Tibial artery (tissue), 4 donors: ENCODE data around the gene RTP1.

Experiments
- DNase-seq, 2 donors: peaks; one replicate each; pipeline ENCODE4 v3.0.0-alpha.2; 2019
- H3K27ac ChIP-seq, 2 donors: fragments of 200-600 bp; sonication (generic) in 1 of 2; 1 replicate in 1 of 2; 2 replicates in 1 of 2; pipeline ENCODE4 v1.5.1; 2018 to 2019; ENCODE audit warnings: mild to moderate bottlenecking in 1 of 2
- H3K27me3 ChIP-seq, 2 donors: fragments of 200-600 bp; sonication (generic) in 1 of 2; one replicate each; pipeline versions ENCODE4 v1.5.1 to v1.6.0; 2016 to 2019
- H3K36me3 ChIP-seq, 3 donors: fragments of 200-600 bp; sonication (generic) in 2 of 3; one replicate each; pipeline ENCODE4 v1.5.1; 2016 to 2019; ENCODE audit warnings: mild to moderate bottlenecking in 2 of 3
- H3K4me1 ChIP-seq, 4 donors: fragments of 200-600 bp; sonication (generic) in 2 of 4; 1 replicate in 3 of 4; 2 replicates in 1 of 4; pipeline ENCODE4 v1.5.1; 2016 to 2019
- H3K4me3 ChIP-seq, 2 donors: fragments of 200-600 bp; sonication (generic) in 1 of 2; 1 replicate in 1 of 2; 2 replicates in 1 of 2; pipeline ENCODE4 v1.5.1; 2018 to 2019; ENCODE audit warnings: mild to moderate bottlenecking in 2 of 2
- H3K9me3 ChIP-seq, 3 donors: fragments of 200-600 bp; sonication (generic) in 1 of 3; one replicate each; pipeline ENCODE4 v1.5.1; 2016 to 2019
- intact Hi-C: fragments of 100-400 bp; cut with DNase I; formaldehyde crosslinking; loops from one replicate; pipeline ENCODE4 v1.15.0; 2023; ENCODE audit warnings: low total_unique reads
- TF ChIP-seq, protein P1 (sequence below), 2 experiments: fragments of 200-600 bp in 1 of 2; fragments of 450-650 bp in 1 of 2; IDR thresholded peaks; one replicate each; pipeline ENCODE4 v1.5.1; 2017 to 2019; ENCODE audit warnings: antibody characterized with exemption in 2 of 2, mild to moderate bottlenecking in 1 of 2, moderate library complexity in 1 of 2

The RTP1 gene

DNA sequence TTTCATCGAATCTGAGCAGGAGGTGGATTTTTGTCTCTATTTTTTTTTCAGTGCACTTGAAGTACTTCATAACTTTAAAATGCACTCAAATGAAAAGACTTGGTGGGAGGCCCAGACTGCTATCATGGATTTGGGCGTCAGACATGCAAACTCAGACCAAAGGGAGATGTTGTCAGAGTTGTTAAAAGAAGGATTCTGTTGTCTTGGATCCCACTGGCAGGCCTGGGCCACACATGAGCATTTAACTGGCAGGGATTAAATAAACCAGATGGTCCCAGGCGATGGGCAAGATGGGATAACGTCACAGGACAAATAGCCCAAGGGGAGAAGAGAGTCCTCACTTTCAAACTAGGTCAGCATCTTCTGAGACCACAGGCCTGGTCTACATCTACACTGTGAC lies 15.4 kb downstream of the RTP1 start:
- no peaks in the 10 kb centered on the region for H3K27me3 ChIP-seq
- no peaks in the 10 kb centered on the region for H3K9me3 ChIP-seq
- H3K27ac ChIP-seq: peak overlapping the region; percentile 64 to 73
- DNase-seq: no peak
- no peak overlapping the region for H3K4me3 ChIP-seq
- intact Hi-C loops: no loop called here
- H3K4me1 ChIP-seq: peaks cover 0 to 55% (median 33%) of the 10 kb centered on the region in 4 donors
- TF ChIP-seq, protein P1, sequence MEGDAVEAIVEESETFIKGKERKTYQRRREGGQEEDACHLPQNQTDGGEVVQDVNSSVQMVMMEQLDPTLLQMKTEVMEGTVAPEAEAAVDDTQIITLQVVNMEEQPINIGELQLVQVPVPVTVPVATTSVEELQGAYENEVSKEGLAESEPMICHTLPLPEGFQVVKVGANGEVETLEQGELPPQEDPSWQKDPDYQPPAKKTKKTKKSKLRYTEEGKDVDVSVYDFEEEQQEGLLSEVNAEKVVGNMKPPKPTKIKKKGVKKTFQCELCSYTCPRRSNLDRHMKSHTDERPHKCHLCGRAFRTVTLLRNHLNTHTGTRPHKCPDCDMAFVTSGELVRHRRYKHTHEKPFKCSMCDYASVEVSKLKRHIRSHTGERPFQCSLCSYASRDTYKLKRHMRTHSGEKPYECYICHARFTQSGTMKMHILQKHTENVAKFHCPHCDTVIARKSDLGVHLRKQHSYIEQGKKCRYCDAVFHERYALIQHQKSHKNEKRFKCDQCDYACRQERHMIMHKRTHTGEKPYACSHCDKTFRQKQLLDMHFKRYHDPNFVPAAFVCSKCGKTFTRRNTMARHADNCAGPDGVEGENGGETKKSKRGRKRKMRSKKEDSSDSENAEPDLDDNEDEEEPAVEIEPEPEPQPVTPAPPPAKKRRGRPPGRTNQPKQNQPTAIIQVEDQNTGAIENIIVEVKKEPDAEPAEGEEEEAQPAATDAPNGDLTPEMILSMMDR (IDR thresholded peaks at IDR 0.05): no peak
- H3K36me3 ChIP-seq: no peaks in the 10 kb centered on the region

DNA sequence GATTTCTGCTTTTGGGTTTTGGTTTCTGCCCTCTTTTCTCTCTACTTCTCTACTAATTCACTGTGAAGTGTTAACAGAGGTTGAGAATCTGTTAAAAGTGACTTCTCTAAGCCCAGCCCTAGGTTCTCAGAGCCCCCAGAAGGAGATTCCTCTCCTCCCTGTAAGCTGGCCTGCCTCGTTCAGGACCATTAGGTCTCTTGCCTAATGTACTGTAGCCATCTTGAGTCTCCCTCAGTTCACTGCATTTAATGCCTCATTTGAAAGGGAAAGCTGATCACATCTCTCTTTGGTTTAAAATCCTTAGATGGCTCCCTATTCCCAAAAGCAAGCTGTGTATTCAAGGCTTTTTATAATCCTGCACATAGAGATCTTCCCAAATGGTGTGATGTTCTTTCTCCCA lies 16.3 kb downstream of the RTP1 start:
- DNase-seq: no peak
- Histone ChIP-seq H3K27me3 (no peaks in the 10 kb centered on the region), H3K9me3 (no peaks in the 10 kb centered on the region), H3K4me3 (no peak overlapping the region), H3K27ac (no peak overlapping the region), H3K36me3 (no peaks in the 10 kb centered on the region), H3K4me1 (peaks cover 0 to 46% (median 27%) of the 10 kb centered on the region in 4 donors)
- intact Hi-C loops: no loop called here
- TF ChIP-seq, protein P1 (IDR thresholded peaks at IDR 0.05): no peak

DNA sequence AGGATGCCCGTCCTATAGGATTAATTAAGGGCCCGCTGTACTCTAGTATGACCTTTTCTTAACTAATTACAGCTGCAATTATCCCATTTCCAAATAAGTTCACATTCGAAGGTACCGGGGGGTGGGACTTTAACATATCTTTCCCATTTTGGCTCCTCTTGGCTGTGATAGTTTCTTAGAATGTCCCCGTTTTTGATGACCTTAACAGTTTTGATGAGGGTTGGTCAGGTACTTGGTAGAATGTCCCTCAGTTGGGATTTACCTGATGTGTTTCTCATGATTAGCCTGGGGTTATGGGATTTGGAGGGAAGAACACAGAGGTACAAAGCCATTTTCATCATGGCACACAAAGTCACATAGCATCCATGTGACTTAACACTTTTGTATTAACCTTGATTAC lies 18.2 kb downstream of the RTP1 start:
- no peak for DNase-seq
- Histone ChIP-seq H3K9me3 (no peaks in the 10 kb centered on the region), H3K4me1 (peaks cover 0 to 31% (median 13%) of the 10 kb centered on the region in 4 donors), H3K4me3 (no peak overlapping the region), H3K36me3 (no peaks in the 10 kb centered on the region), H3K27me3 (no peaks in the 10 kb centered on the region), H3K27ac (no peak overlapping the region)
- intact Hi-C loops: no loop called here
- TF ChIP-seq, protein P1 (IDR thresholded peaks at IDR 0.05): no peak

DNA sequence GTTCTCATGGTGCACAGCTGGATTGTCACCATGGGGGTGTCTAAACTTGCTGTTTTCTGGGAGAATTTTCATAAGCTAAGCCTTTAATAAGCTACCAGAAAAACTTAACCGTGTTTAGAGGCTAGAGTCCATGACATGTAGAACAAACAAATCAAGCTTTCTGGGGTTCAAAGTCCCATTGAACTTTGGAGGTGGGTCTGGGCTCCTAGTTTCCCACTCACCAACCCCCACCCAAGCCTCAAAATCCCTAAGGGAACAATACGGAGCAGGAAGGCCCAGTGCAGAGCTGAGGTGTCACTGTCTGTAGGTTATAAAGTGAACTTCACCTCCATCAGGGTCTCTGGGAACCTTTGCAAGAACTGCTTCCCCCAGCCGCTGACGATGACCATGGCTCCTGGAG lies 25.5 kb downstream of the RTP1 start:
- DNase-seq: no peak
- TF ChIP-seq, protein P1 (IDR thresholded peaks at IDR 0.05): no peak
- no peak overlapping the region for H3K27ac ChIP-seq
- H3K4me3 ChIP-seq: no peak overlapping the region
- no peaks in the 10 kb centered on the region for H3K36me3 ChIP-seq
- peaks cover 0 to 12% (median 4%) of the 10 kb centered on the region in 4 donors for H3K4me1 ChIP-seq
- intact Hi-C loops: loop anchor here (5.0 kb wide), 2 partner anchors 94 to 454 kb away; no protein-coding TSS in a partner anchor
- no peaks in the 10 kb centered on the region for H3K27me3 ChIP-seq
- H3K9me3 ChIP-seq: no peaks in the 10 kb centered on the region

DNA sequence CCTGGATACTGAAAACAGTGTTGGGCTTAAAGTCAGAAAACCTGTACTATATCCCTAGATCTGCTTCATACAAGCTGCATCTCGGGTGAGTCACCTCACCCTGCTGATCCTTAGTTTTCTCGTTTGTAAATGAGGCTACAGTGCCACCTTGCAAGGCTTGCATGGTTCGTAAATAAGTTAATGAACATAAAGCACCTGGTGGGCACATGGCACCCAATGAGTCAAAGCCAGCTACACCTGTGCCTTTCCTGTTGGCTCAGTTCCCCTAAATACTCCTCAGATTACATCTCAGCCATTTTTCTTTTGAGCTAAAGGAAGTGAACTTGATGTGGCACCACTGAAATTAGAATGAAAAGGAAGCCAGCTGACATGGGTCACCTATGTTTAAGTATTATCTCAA lies 26.5 kb downstream of the RTP1 start:
- peaks cover 0 to 22% (median 6%) of the 10 kb centered on the region in 4 donors for H3K4me1 ChIP-seq
- H3K36me3 ChIP-seq: no peaks in the 10 kb centered on the region
- no peak overlapping the region for H3K27ac ChIP-seq
- H3K9me3 ChIP-seq: no peaks in the 10 kb centered on the region
- H3K4me3 ChIP-seq: no peak overlapping the region
- no peak for DNase-seq
- H3K27me3 ChIP-seq: no peaks in the 10 kb centered on the region
- TF ChIP-seq, protein P1 (IDR thresholded peaks at IDR 0.05): no peak
- intact Hi-C loops: loop anchor here (5.0 kb wide), 2 partner anchors 94 to 454 kb away; no protein-coding TSS in a partner anchor
